Ishikawa (cell line): ENCODE measurements around the gene NNT.

ENCODE experiments used
- CREB1 ChIP-seq: IDR thresholded peaks from 2 replicates; pipeline ENCODE4 v1.6.1; 2012; ENCODE audit warnings: low read depth
- EGR1 ChIP-seq: IDR thresholded peaks from 2 replicates; pipeline ENCODE4 v1.6.1; 2012
- FOXM1 ChIP-seq: IDR thresholded peaks from 2 replicates; pipeline ENCODE4 v1.6.1; 2012; ENCODE audit warnings: low read depth, borderline replicate concordance
- RAD21 ChIP-seq: IDR thresholded peaks from 2 replicates; pipeline ENCODE4 v1.6.1; 2012; ENCODE audit warnings: low read depth
- TAF1 ChIP-seq: IDR thresholded peaks from 2 replicates; pipeline ENCODE4 v1.6.1; 2012; ENCODE audit warnings: low read depth, mild to moderate bottlenecking
- TCF12 ChIP-seq: IDR thresholded peaks from 2 replicates; pipeline ENCODE4 v1.6.1; 2012; ENCODE audit warnings: low read depth
- YY1 ChIP-seq: IDR thresholded peaks from 2 replicates; pipeline ENCODE4 v1.6.1; 2012; ENCODE audit warnings: low read depth
- ZBTB7A ChIP-seq: IDR thresholded peaks from 2 replicates; pipeline ENCODE4 v1.6.1; 2012; ENCODE audit warnings: low read depth
- TF ChIP-seq, protein P1 (sequence below): IDR thresholded peaks from 2 replicates; pipeline ENCODE4 v1.6.1; 2012
- TF ChIP-seq, protein P2 (sequence below): IDR thresholded peaks from 2 replicates; pipeline ENCODE4 v1.6.1; 2012; ENCODE audit warnings: low read depth, mild to moderate bottlenecking

DNA sequence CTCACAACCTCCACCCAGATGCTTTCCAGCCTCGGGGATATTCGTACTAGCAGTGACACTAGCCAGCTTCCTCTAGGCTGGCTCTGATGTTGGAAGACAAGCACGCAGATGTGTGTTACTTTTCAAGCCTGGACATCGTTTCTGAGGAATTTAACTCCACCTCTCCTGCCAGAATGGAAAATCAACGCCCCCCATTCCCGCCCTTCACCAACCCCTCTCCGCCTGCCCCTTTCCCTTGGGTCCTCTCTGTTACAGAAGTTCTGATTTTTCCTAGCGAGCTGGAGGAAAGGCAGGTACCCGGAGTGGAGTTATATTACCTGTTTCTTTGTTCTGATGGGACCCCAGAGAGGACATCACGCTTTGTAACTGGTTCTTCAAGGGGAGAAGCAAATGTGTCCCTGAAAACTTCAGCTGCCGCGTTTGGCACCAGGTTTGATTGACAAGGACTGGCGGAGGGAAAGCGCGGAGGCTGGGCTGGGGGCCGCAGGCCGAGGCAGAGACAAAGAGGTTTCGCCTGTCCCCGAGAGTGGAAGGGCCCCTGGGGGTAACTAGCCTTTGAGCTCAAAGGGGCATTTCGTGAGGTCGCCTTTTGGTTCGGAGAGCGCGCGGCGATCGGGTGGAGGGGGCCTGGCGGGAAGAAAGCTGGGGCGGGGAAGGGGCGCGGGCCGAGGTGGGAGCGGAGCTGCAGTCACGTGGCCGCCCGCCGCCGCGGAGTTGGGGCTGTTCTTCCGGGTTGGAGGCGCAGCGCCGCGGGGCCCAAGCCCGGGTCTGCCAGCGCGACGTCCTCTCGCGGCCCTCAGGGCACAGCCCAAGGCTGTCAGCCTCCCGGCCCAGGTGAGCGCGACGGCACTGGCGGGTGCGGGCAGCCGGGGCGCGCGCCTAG, at the start of gene NNT:
- TF ChIP-seq, protein P1, sequence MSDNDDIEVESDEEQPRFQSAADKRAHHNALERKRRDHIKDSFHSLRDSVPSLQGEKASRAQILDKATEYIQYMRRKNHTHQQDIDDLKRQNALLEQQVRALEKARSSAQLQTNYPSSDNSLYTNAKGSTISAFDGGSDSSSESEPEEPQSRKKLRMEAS, result peak; percentile 84
- TF ChIP-seq YY1 (no peak), CREB1 (no peak), TAF1 (peak; percentile 45; the same call in 1 of the 2 replicates), EGR1 (no peak), RAD21 (no peak), TCF12 (no peak), FOXM1 (no peak), ZBTB7A (peak; percentile 82)
- TF ChIP-seq, protein P2, sequence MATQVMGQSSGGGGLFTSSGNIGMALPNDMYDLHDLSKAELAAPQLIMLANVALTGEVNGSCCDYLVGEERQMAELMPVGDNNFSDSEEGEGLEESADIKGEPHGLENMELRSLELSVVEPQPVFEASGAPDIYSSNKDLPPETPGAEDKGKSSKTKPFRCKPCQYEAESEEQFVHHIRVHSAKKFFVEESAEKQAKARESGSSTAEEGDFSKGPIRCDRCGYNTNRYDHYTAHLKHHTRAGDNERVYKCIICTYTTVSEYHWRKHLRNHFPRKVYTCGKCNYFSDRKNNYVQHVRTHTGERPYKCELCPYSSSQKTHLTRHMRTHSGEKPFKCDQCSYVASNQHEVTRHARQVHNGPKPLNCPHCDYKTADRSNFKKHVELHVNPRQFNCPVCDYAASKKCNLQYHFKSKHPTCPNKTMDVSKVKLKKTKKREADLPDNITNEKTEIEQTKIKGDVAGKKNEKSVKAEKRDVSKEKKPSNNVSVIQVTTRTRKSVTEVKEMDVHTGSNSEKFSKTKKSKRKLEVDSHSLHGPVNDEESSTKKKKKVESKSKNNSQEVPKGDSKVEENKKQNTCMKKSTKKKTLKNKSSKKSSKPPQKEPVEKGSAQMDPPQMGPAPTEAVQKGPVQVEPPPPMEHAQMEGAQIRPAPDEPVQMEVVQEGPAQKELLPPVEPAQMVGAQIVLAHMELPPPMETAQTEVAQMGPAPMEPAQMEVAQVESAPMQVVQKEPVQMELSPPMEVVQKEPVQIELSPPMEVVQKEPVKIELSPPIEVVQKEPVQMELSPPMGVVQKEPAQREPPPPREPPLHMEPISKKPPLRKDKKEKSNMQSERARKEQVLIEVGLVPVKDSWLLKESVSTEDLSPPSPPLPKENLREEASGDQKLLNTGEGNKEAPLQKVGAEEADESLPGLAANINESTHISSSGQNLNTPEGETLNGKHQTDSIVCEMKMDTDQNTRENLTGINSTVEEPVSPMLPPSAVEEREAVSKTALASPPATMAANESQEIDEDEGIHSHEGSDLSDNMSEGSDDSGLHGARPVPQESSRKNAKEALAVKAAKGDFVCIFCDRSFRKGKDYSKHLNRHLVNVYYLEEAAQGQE, result no peak
